GM12878 (cell line): Measurements from ENCODE around the gene ZNF462. TPM values are rescaled to one million over a fixed set of nuclear protein-coding genes. Genes with fewer than 3 reads are reported as not detected.

Source experiments
- ATAC-seq: fragments of 200-7000 bp; cut with Tn5 transposase; 3 replicates; pipeline ENCODE4 v1.9.1; 2020; ENCODE audit warnings: mild to moderate bottlenecking, moderate library complexity
- BruUV-seq: library from RNA; stranded (reverse); fragments of 400-500 nt; replicated peaks from 2 replicates; lab custom pipeline; 2021; lab: Mats Ljungman, UMichigan
- CTCF ChIA-PET: fragments of 300-600 bp; sonication (Branson Sonifier 250); formaldehyde crosslinking; extraction: SDS; loops from one replicate; lab custom pipeline; 2021; ENCODE audit warnings: inconsistent platforms; lab: Yijun Ruan, JAX
- POLR2A ChIA-PET: fragments of 350-600 bp; formaldehyde crosslinking; extraction: SDS; loops from one replicate; lab custom pipeline; 2021; ENCODE audit warnings: inconsistent platforms; lab: Charles Lee
- RAD21 ChIA-PET: fragments of 300-600 bp; sonication (Branson Sonifier 250); formaldehyde crosslinking; loops from one replicate; lab custom pipeline; 2023; ENCODE audit warnings: antibody characterized with exemption; ENCODE audit not compliant: unreplicated experiment; lab: Charles Lee
- SMC1A ChIA-PET: fragments of 300-600 bp; sonication (Branson Sonifier 250); formaldehyde crosslinking; loops from one replicate; lab custom pipeline; 2023; ENCODE audit not compliant: unreplicated experiment, uncharacterized antibody; lab: Charles Lee
- DNase-seq: peaks from one replicate; pipeline ENCODE4 v3.0.0-alpha.2; 2011; ENCODE audit warnings: low read depth, low spot score
- FAIRE-seq: peaks from 3 replicates; lab custom pipeline; 2011; peaks lifted over from hg19 to GRCh38; lab: Jason Lieb, UNC
- H2AFZ ChIP-seq: 2 replicates; pipeline ENCODE4 v1.6.0; 2011; ENCODE audit warnings: low read depth, low read length, control low read depth; ENCODE audit not compliant: control insufficient read depth
- H3K27ac ChIP-seq: 2 replicates; pipeline ENCODE4 v1.5.1; 2011; ENCODE audit warnings: control low read depth; ENCODE audit not compliant: control insufficient read depth, insufficient read depth
- H3K27me3 ChIP-seq, 2 experiments: replicated peaks in 1 of 2; 2 replicates each; pipeline versions ENCODE4 v1.6.0 to v1.6.1; 2011; ENCODE audit warnings: low read length in 1 of 2; ENCODE audit not compliant: control insufficient read depth in 2 of 2, insufficient read depth in 2 of 2
- H3K36me3 ChIP-seq, 2 experiments: 2 replicates each; pipeline ENCODE4 v1.5.1; 2011; ENCODE audit warnings: low read length in 1 of 2; ENCODE audit not compliant: control insufficient read depth in 2 of 2, insufficient read depth in 2 of 2
- H3K4me1 ChIP-seq: 2 replicates; pipeline ENCODE4 v1.6.1; 2011; ENCODE audit warnings: mild to moderate bottlenecking, low read length, moderate library complexity, mixed read lengths; ENCODE audit not compliant: control insufficient read depth, insufficient read depth
- H3K4me2 ChIP-seq: 2 replicates; pipeline ENCODE4 v1.6.0; 2011; ENCODE audit warnings: control low read depth; ENCODE audit not compliant: control insufficient read depth, insufficient read depth
- H3K4me3 ChIP-seq: fragments of 200-600 bp; sonication (generic); 2 replicates; pipeline ENCODE4 v1.5.1; 2016
- H3K79me2 ChIP-seq: 2 replicates; pipeline ENCODE4 v1.6.0; 2011; ENCODE audit warnings: low read length; ENCODE audit not compliant: control insufficient read depth, insufficient read depth
- H3K9ac ChIP-seq: 2 replicates; pipeline ENCODE4 v1.8.0; 2011; ENCODE audit warnings: low read length, control low read depth, mixed read lengths; ENCODE audit not compliant: control insufficient read depth, insufficient read depth
- H3K9me3 ChIP-seq: replicated peaks from 3 replicates; pipeline ENCODE4 v1.5.1; 2011; ENCODE audit warnings: mild to moderate bottlenecking, low read length; ENCODE audit not compliant: control insufficient read depth, insufficient read depth
- H4K20me1 ChIP-seq: 2 replicates; pipeline ENCODE4 v1.6.0; 2011; ENCODE audit not compliant: control insufficient read depth, insufficient read depth
- CEBPB ChIP-seq, 2 experiments: fragments of 150-350 bp in 1 of 2; IDR thresholded peaks; 2 replicates each; pipeline ENCODE4 v1.6.1; 2012 to 2014; ENCODE audit warnings: low read depth in 2 of 2, low read length in 2 of 2, borderline replicate concordance in 1 of 2, inconsistent platforms in 1 of 2
- HDAC6 ChIP-seq: fragments of 200-600 bp; sonication (generic); IDR thresholded peaks from one replicate; pipeline ENCODE4 v1.8.0; 2017; ENCODE audit warnings: antibody characterized with exemption; ENCODE audit not compliant: unreplicated experiment
- JUNB ChIP-seq: IDR thresholded peaks from 2 replicates; pipeline ENCODE4 v1.6.1; 2016; ENCODE audit warnings: antibody characterized with exemption, mild to moderate bottlenecking
- KAT2A ChIP-seq: conservative IDR thresholded peaks from 2 replicates; pipeline ENCODE4 v1.6.1; 2011; ENCODE audit warnings: low read depth, low read length; ENCODE audit not compliant: control insufficient read depth
- KDM1A ChIP-seq: fragments of 200-600 bp; sonication (generic); IDR thresholded peaks from 2 replicates; pipeline ENCODE4 v1.6.1; 2016; ENCODE audit warnings: borderline replicate concordance
- MAX ChIP-seq: IDR thresholded peaks from 2 replicates; pipeline ENCODE4 v1.6.1; 2012; ENCODE audit warnings: low read depth, low read length, improper control_type of control experiment
- MLLT1 ChIP-seq: fragments of 450-650 bp; IDR thresholded peaks from 2 replicates; pipeline ENCODE4 v1.6.1; 2016; ENCODE audit warnings: mild to moderate bottlenecking
- MTA3 ChIP-seq: IDR thresholded peaks from 2 replicates; pipeline ENCODE4 v1.6.1; 2012; ENCODE audit warnings: low read length, inconsistent platforms, borderline replicate concordance
- NRF1 ChIP-seq: conservative IDR thresholded peaks from 2 replicates; pipeline ENCODE4 v1.6.1; 2011; ENCODE audit warnings: mild to moderate bottlenecking, low read depth, low read length, improper control_type of control experiment
- POLR2A ChIP-seq: IDR thresholded peaks from 2 replicates; pipeline ENCODE4 v1.6.1; 2011; ENCODE audit warnings: low read depth, mild to moderate bottlenecking, low read length
- RBBP5 ChIP-seq: fragments of 200-600 bp; sonication (generic); conservative IDR thresholded peaks from 2 replicates; pipeline ENCODE4 v1.6.1; 2016
- SIN3A ChIP-seq: IDR thresholded peaks from 2 replicates; pipeline ENCODE4 v1.6.1; 2012; ENCODE audit warnings: low read depth, low read length, improper control_type of control experiment
- STAT1 ChIP-seq: fragments of 450-650 bp; conservative IDR thresholded peaks from 2 replicates; pipeline ENCODE4 v1.6.1; 2014; ENCODE audit warnings: antibody characterized with exemption, mild to moderate bottlenecking
- USF2 ChIP-seq: IDR thresholded peaks from 2 replicates; pipeline ENCODE4 v1.6.1; 2011; ENCODE audit warnings: low read depth, low read length, improper control_type of control experiment, borderline replicate concordance
- ZNF24 ChIP-seq: fragments of 450-650 bp; IDR thresholded peaks from 2 replicates; pipeline ENCODE4 v1.6.1; 2017; ENCODE audit warnings: antibody characterized with exemption, mild to moderate bottlenecking
- ZNF274 ChIP-seq: IDR thresholded peaks from one replicate; pipeline ENCODE4 v1.8.0; 2011; ENCODE audit not compliant: insufficient read length, insufficient read depth
- ZSCAN29 ChIP-seq: fragments of 450-650 bp; IDR thresholded peaks from 2 replicates; pipeline ENCODE4 v1.6.1; 2017; ENCODE audit warnings: mild to moderate bottlenecking, moderate library complexity
- WGBS: methylation state at CpG from one replicate; pipeline ENCODE4 v1.1.6; 2016; ENCODE audit warnings: low lambda C conversion rate; ENCODE audit not compliant: insufficient replicate concordance, insufficient coverage; ENCODE audit errors: missing lambda C conversion rate; 5-methylcytosine and 5-hydroxymethylcytosine counted together
- in situ Hi-C: fragments of 300-500 bp; cut with MboI; formaldehyde crosslinking; loops from 9 replicates; pipeline ENCODE4 v1.14.3; 2018; ENCODE audit warnings: mixed read lengths
- intact Hi-C: fragments of 100-400 bp; cut with micrococcal nuclease; formaldehyde crosslinking; loops from one replicate; pipeline ENCODE4 v1.14.2; 2022; ENCODE audit not compliant: unreplicated experiment
- polyA plus RNA-seq, 11 experiments: library from polyadenylated mRNA; depleted of rRNA in 4 of 11; unstranded in 6 of 11; stranded (reverse) in 5 of 11; fragments of >200 nt; fragmentation: Nextera tagmentation in 4 of 11; fragmentation: Illumina TruSeq in 1 of 11; extraction: Ambion mirVana in 4 of 11; extraction: Trizol in 1 of 11; gene quantifications; 1 replicate in 1 of 11; 2 replicates in 10 of 11; pipeline versions ENCODE4 v1.2.1 to v1.2.3, GENCODE V29; 2011 to 2016; ENCODE audit warnings: inconsistent platforms in 2 of 11, missing spikeins in 2 of 11, low read depth in 1 of 11
- total RNA-seq, 4 experiments: library from RNA; depleted of rRNA in 3 of 4; stranded (reverse); fragments of >200 nt in 3 of 4; fragmentation: Illumina TruSeq in 1 of 4; extraction: Trizol in 1 of 4; gene quantifications; 2 replicates each; pipeline versions ENCODE4 v1.2.1 to v1.2.3, GENCODE V29; 2013 to 2021
- TF ChIP-seq, protein P1 (sequence below): fragments of 450-650 bp; IDR thresholded peaks from 2 replicates; pipeline ENCODE4 v1.6.1; 2018; ENCODE audit warnings: mild to moderate bottlenecking, low read depth, moderate library complexity; ENCODE audit not compliant: partially characterized antibody

ZNF462 gene
- total and polyA plus RNA-seq, 10 of the 15 experiments (the other 5 are each of a cell fraction or from before 2014, with no cell fraction given): 0.27 to 13.7 (median 0.55) TPM

- TF ChIP-seq CEBPB (IDR thresholded peaks at IDR 0.05; ENCODE audit: borderline replicate concordance in 1 of 2, low read depth in 2 of 2, low read length in 2 of 2) (no peak), ZNF24 (no peak), USF2 (no peak)
These were observed 92.2 kb downstream of the ZNF462 start (continued) for GRCh38 chr9:106954974-106955850.

GRCh38 chr9:106956971-106957370 is 94.0 kb downstream of the ZNF462 start:
- Histone ChIP-seq H3K36me3 (no peaks in the 10 kb centered on the region), H3K9ac (no peak overlapping the region), H3K9me3 (no peaks in the 10 kb centered on the region; the same call in 2 of the 3 replicates), H3K4me3 (no peak overlapping the region), H3K27me3 (no peaks in the 10 kb centered on the region), H3K4me2 (no peak overlapping the region), H3K27ac (no peak overlapping the region), H2AFZ (no peak overlapping the region), H3K79me2 (no peaks in the 10 kb centered on the region), H3K4me1 (no peaks in the 10 kb centered on the region), H4K20me1 (no peaks in the 10 kb centered on the region)
- FAIRE-seq (no peak), DNase-seq (no peak), ATAC-seq (no peak)
- POLR2A ChIA-PET: interaction anchor here (0.7 kb wide), 1 partner anchor 9 kb away, joined by 4 read pairs; no protein-coding TSS in a partner anchor
- BruUV-seq: no TSS peak
- in situ Hi-C loops: no loop called here
- intact Hi-C loops: no loop called here
- CTCF ChIA-PET: interaction anchor here (0.7 kb wide), 1 partner anchor 92 kb away, joined by 3 read pairs; no protein-coding TSS in a partner anchor
- RAD21 ChIA-PET: interaction anchor here (0.9 kb wide), 1 partner anchor 36 kb away, joined by 5 read pairs; no protein-coding TSS in a partner anchor
- WGBS: 11% methylated on average over 5 of the region's 5 CpGs
- SMC1A ChIA-PET: interaction anchor here (0.6 to 1.6 kb wide), 10 partner anchors 8 to 102 kb away, joined by 3 to 6 read pairs (median 4); no protein-coding TSS in a partner anchor
- TF ChIP-seq SIN3A (no peak), HDAC6 (no peak), RBBP5 (no peak), KAT2A (no peak), MTA3 (no peak), POLR2A (no peak), STAT1 (no peak), JUNB (no peak), ZSCAN29 (no peak), ZNF274 (no peak), NRF1 (no peak), KDM1A (no peak), MLLT1 (no peak), MAX (no peak)
- TF ChIP-seq, protein P1, sequence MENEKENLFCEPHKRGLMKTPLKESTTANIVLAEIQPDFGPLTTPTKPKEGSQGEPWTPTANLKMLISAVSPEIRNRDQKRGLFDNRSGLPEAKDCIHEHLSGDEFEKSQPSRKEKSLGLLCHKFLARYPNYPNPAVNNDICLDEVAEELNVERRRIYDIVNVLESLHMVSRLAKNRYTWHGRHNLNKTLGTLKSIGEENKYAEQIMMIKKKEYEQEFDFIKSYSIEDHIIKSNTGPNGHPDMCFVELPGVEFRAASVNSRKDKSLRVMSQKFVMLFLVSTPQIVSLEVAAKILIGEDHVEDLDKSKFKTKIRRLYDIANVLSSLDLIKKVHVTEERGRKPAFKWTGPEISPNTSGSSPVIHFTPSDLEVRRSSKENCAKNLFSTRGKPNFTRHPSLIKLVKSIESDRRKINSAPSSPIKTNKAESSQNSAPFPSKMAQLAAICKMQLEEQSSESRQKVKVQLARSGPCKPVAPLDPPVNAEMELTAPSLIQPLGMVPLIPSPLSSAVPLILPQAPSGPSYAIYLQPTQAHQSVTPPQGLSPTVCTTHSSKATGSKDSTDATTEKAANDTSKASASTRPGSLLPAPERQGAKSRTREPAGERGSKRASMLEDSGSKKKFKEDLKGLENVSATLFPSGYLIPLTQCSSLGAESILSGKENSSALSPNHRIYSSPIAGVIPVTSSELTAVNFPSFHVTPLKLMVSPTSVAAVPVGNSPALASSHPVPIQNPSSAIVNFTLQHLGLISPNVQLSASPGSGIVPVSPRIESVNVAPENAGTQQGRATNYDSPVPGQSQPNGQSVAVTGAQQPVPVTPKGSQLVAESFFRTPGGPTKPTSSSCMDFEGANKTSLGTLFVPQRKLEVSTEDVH: no peak
